GM18868 (cell line): ENCODE measurements around the gene ETS1.
A peak's percentile ranks its signal among the peaks of the same experiment; 100 is the strongest.
"Not testable (repeated sequence)": the region's sequence is repeated elsewhere in the genome, so short reads cannot be mapped to it uniquely, and the experiment has no call there.

Experiments used
- ATAC-seq: cut with Tn5 transposase; IDR thresholded peaks from one replicate; pipeline ENCODE4 v1.9.1; 2021; ENCODE audit warnings: mild to moderate bottlenecking, moderate library complexity; ENCODE audit not compliant: unreplicated experiment

Gene ETS1

DNA sequence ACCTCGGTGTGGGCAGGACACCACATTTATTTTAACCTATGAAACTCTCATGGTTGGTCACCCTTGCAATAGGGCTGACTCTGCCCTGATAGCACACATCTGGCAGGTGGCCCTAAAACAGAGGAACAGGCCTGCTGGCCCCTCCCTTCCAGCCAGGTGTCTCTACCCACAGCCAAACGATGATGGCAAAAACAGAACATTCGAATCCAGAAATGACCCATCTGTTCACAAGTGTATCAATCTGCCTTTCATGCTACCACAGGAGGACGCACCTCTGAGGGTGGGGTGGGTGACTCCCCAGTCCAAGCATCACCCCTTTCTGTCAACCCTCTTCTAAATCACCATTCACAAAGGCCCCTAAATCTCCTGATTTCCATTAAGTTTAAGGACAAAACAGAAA is 118.1 kb downstream of the ETS1 start:
- peak; percentile 45 for ATAC-seq

DNA sequence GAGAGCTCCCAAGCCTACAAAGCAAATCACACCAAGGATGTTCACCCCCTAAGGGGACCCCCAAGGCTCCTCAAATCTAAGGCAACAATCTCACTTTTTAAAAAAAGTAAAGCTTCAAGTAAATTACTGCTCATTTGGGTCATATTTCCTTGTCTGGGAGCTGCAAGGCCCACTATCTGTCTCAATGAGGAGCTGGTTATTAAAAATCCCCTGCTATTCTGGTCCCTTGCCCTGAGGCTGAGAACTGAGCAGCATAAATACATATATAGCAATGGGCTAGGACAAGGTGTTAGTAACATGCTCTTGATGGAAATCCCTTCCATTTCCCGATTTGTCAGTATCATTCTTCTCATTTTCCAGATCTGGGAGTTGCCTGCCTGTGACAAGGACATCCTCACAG is 119.2 kb downstream of the ETS1 start:
- no peak for ATAC-seq

DNA sequence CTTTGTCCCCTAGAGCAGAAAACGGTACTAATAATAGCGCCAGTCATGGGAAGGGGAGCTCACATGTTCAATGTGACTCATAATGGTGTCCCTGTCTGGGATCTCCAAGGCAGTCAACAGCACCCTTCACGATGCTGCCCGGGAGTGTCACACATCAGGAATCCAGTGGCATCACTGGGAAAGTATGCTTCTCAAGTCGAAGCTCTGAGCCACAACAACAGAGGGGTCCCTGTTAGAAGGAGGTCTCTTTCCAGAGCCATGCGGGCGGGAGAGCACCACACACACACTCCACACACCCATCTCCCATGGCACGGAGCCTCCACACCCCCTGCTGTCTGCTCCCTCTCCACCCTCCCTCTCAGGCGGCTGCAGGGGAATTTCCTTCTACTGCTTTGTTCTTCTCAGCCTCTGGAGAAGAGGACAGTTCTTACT is 119.7 kb downstream of the ETS1 start:
- ATAC-seq = no peak

DNA sequence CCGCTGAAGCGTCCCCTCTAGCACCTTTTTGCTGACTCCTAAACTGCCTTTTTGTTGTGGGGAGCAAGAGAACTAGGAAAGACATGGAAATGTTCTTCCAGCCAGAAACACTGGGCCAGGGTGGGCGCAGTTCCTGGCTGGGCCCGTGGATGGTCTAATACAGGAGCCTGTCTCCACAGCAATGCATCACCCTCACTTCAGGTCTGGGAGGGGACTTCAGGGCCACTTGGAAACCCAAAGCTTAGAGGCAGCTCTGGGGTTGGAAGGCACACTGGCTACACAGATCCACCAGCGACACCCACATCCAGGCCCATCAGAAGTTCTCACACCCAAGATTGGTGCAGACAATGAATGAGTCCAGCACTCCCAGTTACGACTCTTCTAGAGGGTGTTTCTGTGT is 120.3 kb downstream of the ETS1 start:
- no peak for ATAC-seq

DNA sequence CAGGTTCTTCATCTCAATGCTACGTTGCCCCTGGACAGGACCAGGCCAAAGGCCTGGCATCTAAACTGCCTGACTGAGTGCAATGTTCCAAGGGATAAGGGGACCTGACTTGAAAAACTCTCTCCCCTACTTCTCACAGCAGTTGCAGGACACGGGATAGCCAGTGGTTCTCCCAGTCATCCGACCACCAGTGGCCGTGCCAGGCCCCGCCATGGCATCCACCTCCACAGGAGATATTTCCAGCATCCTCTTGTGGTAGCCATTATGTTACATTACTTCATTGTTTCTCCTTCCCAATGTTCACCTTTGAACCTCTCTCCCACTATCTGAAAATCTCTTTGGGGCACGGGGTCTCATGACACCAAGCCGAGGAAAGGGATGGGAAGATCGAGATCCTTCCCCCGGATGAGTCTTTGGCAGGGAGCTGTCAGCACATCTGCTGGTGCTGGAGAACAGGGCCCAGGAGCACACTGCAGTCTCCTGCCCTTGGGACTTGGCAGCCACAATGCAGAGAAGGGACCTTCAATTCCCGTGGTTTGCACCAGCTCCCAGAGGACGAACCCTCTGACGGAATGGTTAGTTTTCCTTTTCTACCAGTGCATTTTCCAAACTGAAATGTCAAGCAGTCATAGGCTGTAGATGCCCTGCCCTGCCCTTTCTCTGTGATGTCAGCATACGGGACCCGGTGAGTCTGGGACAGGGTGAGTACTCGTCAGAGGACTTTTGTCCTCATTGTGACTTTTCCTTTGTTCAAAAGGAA is 121.2 kb downstream of the ETS1 start:
- no peak for ATAC-seq

DNA sequence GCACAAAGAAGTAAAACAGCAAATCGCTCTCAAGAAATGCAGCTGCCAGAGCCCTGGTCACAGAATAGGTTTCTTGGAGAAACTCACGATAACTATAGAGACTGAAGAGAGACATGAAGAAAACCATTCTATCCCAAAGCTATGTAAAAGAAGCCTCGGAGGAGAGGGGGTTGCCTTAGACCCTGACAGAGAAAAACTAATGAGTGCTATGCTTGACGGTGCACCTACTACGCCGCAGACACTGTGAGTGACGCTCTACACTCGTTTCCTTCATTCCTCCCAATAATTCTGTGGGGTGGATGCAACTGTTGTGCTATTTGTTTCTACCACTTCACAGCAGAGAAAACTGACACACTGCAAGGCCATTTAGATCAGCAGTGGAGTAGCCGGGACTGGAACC is 121.8 kb downstream of the ETS1 start:
- ATAC-seq = no peak

DNA sequence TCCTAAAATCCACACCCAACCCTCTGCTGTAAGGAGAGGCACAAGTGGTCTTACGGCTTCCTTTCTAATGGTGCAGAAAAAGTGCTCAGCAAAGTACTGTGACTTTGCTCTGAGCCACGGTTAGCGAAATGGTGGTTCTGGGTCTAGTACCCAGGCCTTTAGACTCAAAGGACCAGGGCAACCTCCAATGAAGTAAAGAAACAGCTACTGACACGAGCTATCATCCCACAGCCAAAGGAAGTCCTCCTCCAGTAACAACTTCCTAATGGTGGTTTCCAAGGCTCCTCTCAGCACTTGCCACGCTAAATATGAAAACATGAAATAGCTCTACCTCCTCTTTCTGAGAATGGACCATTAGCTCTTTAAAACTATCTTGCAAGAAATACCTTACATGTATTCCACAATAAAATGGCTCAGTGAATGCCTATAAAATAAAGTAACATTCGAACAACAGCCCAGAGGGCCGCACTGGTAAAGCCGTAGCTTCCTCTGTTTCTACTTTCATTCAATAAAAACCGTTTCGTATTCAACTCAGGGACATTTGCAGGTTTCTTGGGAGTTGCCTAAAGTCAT is 122.4 kb downstream of the ETS1 start:
- no peak for ATAC-seq

DNA sequence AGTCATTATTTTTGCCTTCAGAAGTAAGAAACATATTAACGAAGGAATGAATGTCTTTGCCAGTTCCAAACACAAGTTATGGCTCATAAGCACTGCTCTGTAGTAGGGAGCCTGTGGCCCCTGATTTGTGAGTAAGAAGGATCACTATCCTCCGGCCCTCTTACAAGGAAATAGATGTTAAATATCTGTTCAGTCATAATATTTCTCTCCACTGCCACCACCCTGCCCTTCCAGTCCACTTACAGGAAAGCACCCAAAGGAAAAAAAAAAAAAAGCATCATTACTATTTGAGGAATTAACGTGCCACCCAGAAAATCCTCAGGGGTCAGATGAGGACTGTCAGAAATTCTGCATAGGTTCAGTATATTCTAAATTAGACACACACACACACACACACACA is 123.4 kb downstream of the ETS1 start:
- no peak for ATAC-seq

DNA sequence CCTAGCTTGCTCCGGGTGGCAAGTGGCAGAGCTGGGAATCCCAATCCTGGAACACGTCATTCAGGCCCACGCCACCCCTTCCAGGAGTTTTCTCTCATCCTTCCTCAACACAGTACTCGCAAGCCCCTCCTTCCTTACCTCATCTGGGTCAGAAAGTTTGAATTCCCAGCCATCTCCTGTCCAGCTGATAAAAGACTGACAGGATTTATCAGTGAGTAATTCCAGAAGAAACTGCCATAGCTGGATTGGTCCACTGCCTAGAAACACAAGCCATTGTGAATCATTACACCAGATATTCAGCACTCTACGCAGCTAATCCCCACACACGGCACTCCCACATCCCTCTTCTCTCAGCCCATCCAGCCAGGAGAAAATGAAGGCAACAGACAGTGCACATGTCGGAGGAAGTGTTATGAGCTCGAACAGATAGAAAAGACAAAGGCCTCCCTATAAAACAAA is 124.0 kb downstream of the ETS1 start:
- no peak for ATAC-seq

DNA sequence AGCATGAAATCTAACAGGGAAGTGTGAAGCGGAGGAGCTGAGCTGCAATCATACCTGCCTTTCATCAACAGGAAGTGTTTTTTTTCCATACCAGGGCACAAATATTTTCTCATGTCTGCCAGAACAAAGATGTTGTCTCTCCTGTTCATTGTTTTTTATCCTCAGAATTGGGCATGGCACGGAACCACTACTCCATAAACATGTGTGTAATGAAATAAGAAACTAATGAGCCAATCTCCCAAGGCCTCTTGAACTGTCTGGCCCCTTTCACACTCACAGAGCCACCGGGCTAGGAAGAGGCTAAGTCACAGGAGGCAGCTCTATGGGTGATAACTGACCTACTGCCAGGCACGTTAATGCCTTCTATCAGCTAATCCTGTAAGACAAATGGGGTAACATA is 124.4 kb downstream of the ETS1 start:
- no peak for ATAC-seq

DNA sequence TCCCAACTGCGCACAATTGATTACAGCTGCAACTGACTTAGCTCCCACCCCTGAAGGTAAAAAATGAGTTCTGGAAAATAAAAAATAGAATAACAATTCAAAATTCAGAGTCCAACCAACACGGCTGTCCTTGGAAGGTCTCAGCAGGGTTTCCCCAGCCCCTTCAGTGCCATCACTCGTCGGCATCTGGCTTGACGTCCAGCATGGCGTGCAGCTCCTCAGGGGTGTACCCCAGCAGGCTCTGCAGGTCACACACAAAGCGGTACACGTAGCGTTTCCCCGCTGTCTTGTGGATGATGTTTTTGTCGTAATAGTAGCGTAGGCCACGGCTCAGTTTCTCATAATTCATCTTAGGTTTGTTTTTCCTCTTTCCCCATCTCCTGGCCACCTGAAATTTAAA is 125.2 kb downstream of the ETS1 start:
- no peak for ATAC-seq

DNA sequence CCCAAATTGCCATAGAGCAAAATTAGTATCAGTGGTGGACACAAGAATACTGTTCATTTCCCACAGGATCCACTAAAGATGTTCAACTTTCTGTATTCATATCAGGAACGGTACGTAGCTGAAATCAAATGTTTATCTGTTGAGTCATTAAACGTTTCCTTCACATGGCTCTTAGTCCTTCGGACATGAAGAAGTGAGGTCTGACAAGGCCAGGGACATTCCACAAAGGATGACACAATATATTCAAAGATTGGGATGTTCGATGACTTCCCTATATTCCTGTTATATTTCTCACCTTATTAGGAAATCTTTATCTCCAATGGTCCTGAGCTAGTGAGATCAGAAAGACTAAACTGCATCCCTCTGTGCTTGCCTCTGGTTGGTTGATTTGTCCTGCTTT is 129.0 kb downstream of the ETS1 start:
- ATAC-seq = no peak

DNA sequence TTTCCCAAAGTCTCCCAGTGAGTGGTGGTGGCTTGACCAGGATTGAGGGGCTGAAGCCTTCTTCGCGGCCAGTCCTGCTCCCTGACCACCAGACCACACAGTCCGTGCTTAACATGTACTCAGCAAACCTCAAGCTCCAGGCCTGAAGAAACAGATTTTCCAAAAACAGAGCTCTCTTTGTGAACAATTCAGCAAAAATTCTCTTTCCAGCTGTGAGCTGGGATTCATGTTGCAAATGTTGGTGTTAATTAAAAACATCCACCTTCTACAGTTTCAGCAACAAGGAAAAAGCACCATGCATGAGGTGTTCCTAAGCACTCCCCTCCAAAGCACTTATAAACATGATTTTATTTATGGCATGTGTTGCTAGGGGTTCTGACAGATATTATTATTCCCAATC is 129.5 kb downstream of the ETS1 start:
- ATAC-seq = no peak

DNA sequence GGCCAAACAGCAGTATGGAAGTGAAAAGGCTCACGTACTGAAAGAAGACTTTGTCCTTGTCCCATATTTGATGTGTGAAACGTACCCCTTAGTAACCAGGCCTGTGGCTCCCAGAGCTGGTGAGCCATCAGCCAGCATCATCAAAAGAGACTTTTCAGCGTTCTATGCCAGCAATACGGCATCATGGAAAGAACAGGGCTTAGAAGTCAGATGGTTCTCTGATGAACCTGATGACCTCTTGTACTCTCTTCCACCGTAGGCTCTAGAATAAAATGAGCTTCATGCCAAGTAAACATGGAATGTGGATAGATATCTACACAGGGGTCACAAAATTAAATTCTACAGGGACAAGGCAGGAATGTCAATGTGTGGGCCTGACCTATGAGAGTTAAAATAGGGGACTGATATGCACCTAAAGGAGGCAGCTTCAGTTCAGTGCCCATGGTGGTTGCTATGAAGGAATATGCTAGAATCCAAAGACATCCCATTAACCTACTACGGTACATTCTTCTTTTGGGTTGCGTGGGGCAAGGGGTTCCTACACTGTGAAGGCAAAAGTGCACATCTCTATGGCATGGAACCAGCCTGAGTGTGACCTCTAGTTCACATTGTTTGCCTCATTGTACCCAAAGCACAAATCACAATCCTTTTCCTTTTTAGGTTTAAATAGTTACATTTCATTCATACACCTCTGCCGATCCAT is 130.6 kb downstream of the ETS1 start:
- ATAC-seq = no peak

DNA sequence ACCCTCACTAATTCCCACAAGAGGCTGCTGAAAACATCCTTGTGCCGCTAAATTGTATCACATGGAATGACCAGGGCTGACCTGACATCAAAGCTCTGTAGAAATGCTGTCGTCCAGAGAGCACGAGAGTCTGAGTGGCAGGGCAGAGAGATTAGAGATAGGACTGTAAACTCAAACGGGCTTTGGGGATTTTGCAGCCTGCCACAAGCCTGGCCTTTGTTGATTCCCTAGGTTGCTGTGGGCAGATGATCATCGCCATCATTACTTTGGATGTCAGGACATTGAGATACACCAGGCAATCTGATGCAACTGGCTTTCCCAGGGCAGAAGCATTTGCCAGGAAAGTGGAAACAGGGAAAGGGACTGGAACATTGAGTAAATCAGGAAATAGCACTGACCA is 131.6 kb downstream of the ETS1 start:
- ATAC-seq = no peak

DNA sequence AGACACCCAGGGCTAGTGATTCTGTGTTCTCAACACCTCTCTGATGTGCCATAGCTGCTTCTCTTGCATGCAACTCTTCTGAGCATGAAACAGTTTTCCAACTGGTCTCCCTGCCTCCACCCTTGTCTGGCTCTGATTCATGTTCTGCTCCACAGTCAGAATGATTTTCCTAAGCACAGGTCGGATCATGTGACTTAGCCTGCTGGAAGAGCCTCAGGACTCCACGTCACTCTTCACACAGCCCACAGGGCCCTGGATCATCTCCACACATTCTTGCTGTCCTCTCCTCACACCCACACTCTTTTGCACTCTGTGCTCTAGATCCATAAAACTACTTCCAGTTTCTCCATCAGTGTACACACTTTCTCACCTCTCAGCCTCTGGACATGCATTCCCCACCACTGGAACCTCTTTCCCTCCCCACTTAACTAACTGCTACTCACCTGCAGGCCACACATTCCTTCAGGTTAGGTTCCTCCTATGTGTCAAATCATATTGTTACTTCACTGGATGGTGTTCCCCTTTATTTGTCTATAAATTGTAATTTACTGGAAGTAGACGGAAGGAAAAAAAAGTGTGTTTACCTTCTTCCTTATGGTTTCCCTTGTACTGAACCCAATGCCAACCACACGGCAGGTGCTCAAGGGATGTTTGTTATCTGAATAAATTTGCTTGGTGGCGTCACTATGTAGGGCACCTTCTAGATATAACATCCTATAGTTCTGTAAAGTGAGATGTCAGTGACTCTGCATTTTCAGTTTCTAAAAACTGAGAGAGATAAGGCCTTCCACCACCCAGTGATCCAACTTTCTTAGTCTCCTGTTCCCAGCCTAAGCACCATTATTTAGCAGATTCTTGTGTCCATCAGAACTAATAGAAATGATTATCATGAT is 133.7 kb downstream of the ETS1 start:
- ATAC-seq = no peak

DNA sequence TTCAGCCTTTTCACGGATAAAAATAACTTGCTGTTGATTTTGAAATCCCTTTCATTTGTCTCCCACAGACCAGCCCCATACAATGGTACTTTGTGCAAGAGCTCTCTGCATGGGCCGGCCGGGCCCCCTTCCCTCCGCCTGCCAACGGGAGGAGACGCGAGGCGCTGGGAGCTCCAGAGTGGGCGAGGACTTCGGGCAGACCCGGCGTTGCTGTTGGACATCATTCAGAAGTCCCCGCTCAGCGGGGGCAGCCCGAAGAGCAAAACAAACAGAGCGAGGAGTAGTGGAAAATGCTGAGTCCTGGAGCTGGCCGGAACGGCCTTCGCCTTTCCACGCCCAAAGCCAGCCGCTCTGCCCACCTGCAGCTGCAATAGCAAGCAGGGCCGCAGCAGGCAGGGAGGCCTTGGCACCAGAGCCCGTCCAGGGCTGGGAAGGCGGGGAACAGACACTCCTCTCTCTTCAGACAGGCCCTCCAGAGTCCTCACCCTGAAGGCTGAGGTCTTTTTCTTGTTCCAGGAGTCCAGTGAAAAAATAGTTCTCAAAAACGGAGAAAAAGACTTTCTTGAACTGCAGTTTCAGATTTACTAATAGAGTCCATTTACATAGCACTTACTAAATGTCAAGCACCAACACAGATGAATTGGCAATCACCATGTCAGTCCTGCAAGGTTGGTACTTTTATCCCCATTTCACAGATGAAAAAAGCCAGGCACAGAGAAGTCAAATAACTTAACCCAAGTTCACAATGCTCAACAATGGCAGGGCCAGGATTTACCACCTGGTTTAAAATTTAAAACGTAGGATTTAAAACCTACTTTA is 135.5 kb downstream of the ETS1 start:
- ATAC-seq = no peak

DNA sequence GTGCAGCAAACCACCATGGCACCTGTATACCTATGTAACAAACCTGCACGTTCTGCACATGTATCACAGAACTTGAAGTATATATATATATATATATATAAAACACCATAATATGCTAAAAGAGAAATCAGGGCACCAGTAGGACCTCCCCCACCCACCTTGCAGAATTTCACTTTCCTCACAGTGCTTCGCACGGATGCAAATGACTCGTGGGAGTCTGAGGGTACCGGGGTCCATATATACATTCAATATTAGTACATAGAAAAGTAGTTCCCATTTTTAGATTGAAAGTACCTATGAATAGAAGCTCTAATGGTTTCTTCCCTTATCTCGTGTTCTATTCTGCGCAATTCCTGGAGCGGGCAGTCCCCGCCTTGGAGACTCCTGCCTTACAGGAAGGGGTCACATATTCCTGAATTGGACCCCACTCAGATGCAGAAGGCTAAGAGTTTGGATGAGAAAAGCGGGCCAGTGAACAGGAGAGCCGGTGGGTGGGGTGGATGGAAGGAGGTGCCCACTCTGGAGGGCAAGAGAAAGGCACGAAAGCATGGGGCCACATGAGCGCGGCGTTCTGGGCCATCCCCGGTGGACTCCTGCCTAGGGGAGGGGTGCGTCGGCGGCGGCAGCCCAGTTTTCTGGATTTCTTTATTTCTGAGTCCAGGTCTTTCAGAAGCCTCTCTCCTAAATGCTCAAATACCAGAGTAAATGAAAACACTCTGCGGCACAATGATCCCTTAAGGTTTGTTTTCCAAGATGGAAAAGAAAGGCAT is 136.3 kb downstream of the ETS1 start:
- ATAC-seq = peak; percentile 32

DNA sequence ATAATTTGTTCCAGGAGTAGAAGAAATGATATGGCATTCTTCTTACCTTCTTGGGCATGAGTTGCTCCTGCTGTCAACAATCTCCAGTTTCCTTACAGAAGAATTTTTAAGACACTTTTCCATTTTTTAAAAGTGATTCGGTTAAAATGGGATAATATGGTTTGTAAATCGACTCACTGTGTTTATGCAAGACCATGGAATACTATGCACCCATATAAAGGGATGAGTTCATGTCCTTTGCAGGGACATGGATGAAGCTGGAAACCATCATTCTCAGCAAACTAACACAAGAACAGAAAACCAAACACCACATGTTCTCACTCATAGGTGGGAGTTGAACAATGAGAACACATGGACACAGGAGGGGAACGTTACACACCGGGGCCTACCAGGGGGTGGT is 136.9 kb downstream of the ETS1 start:
- not testable (repeated sequence) for ATAC-seq
